Cortex of kidney (tissue), 1 donor: Measurements from ENCODE around the gene INS.

ENCODE experiments used
- DNase-seq: peaks from one replicate; lab custom pipeline; 2025; lab: John Stamatoyannopoulos, UW

The INS gene

DNA sequence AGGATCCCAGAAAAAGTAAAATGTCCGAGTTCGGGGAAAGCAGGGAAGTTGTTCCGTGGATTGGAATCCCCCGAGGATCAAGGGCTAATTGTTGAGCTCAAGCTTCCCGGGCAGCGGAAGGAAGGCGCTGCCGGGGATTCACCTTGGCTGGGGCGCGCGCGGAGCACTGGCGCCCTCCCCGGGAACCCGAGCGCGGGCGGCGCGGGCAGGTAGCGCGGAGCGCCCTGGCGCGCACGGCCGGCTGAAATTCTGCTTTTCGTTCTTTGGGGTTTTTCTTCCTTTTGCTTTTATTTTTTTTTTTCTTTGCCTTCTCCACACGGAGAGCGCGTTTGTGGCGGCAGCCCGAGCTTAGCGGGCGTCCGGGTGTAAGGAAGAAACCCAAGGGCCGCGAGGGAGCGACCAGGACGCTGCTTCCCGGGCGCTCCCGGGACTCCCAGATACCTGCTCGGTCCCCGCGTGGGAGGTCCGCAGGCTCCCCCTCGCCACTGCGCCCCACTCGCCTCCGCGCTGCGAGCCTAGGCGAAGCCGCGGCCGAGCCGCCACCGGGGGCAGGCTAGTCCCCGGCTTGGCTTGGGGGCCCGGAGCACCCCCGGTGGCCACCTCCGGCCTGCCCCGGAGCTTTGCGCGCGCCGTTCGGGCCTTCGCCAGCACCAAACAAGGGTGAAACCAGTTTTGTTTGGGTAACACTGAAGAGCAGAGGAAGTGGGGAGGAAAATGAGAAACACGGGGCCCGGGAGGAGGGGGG, 17.0 kb downstream of the INS start:
- DNase-seq, result no peak

DNA sequence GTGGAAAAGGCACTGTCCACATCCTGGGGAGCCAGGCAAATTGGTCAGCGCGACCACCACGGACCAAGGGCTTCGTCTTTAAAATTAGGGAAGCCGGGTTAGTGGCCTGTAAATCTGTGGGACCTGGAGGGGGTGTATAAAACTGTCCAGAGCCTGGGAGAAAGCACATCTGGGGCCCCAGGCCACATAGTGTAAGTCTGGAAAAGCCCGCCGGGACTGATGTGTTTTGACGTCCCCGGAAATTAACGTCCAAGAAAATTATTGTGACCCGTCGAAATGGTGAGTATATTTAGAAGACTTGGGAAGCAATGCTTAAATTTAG, 17.6 kb downstream of the INS start:
- no peak for DNase-seq

DNA sequence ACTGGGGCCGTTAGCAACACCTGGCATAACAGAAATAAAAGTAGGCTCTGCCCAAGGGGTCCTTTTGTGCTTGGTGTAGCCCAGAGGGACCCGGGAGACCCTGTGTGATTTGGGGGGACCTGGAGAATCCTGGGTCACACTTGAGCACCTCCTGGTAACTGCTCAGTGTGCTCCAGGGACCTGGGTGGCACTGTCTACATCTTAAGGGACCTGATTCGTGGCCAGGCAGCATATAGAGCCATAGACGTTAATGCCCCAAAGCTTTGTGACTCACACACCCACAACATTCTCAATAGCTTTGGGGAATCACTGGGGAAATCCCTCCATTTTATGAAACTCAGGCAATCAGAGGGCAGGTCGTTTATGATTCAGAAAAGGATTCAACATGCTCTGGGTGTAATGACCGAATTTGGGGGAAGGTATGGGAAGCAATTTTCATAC, 18.2 kb downstream of the INS start:
- no peak for DNase-seq

DNA sequence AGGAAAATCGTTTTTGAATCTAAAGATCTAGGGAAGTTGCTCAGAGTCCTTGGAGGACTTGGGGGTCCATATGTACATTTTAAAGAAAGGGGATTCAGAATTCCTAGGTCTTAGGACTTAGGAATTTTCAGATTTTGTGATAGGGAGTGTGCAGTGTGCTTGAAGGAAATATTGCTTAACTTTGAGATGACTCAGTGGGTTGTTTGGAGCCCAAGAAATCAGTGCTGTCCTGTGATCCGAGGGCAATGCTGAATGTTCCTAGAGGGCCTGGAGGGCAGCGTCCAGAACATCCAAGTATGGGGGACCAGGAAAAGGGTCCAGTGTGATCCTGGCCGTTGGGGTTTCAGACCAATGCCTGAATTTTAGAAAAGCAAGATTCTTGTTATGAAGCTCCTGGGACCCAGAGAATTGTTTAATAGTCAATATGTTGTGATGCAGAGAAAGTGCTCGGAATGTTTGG, 18.7 kb downstream of the INS start:
- no peak for DNase-seq

DNA sequence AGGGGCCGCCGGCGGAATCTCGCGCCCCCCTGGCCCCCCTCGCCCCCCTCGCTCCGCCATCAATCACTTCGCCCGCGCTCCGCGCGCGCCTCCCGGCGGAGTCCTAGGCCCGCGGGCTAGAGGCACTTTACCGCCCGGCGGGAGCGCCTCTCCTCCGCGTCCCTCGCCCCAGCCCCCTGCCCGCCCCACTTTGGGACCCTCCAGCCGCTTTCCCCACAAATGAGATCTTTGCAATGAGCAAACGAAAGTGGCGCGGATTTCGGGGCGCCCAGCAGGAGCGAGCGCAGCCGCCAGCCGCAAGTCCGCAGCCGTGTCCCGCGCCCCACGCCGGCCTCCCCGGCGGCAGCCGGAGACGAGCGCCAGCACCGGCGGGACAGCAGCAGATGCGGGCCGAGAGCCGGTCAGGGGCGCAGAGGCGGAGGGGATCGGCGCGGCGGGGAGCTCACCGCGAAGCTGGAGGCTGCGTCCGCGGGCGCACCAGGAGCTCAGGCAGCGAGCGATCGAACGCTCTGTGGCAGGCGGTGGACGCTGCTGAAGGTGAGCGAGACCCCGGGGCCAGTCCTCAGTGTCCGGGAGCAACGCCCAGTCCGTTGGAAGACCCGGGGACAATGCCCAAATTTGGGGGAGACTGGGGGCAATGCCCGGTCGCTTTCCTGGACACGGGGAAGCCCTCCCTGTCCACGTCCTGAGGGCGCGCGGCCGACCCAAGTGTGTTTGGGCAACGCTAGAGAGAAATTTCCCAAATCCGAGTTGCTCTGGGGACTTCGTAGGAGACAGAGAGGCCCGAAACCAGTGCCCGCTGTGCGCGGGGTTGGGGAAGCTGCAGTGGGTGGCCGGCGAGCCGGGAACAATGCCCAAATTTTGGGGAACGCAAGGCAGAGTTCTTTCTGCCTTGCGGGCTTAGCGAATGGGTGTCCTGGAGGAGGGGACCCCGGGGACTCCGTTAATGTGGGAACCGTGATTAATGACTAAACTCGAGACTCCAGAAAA, 20.3 kb downstream of the INS start:
- no peak for DNase-seq

DNA sequence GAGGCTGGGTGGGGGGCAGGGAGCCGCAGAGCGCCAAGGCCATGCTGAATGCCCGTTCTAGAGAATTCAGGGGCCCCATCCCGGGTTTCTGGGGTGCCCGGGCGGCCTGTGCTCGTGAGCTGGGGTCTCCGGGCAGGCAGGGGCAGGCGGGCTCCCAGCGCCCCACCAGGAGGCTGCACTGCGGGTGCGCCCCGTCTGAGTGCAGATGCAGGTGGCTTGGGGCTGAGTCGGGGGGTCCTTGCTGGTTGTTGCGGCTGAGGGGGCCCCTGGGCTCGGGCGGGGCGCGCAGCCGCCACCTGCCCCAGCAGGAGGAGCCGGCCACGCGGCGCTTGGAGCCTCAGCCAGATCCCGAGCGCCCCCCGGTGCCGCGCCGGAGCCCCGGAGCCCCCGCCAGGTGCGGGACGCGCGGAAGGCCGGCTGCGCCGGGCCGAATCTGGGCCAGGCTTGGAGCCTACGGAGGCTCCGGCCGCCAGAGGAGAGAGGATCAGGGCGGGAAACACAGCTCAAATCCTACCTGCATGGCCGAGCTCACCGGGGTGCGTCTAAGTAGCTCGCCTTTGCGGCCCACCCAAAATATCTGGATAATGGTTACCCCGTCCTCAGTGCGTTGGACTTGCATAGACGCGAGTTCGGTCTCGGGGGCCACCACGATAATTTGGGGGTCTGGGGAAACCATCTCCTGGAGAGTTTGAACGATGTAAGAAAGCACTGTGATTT, 21.2 kb downstream of the INS start:
- no peak for DNase-seq

DNA sequence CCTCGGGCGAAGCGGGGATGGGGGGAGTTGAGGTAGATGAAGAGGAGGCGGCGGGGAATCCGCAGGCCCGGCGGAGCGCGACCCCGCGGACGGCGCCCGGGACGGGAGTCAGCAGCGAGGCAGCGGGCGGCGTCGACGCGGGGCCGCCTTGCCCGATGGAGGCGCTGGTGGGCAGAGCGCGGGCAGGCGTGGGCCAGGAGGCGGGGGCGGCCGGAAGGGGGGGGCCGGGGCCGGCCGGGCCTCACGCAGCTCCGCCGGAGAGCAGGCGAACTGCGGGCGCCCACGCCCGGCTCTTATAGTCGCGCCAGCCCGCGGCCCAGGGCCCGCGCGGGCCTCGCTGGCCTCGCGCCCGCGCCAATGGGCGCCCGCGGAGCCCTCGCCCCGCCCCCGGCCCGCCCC, 21.9 kb downstream of the INS start, which contains the start of gene IGF2:
TSS of gene IGF2 (minus strand) at position 267 of the 399 bp plus-strand sequence. CDS start 3,866 bp downstream, outside the sequence.
- no peak for DNase-seq

DNA sequence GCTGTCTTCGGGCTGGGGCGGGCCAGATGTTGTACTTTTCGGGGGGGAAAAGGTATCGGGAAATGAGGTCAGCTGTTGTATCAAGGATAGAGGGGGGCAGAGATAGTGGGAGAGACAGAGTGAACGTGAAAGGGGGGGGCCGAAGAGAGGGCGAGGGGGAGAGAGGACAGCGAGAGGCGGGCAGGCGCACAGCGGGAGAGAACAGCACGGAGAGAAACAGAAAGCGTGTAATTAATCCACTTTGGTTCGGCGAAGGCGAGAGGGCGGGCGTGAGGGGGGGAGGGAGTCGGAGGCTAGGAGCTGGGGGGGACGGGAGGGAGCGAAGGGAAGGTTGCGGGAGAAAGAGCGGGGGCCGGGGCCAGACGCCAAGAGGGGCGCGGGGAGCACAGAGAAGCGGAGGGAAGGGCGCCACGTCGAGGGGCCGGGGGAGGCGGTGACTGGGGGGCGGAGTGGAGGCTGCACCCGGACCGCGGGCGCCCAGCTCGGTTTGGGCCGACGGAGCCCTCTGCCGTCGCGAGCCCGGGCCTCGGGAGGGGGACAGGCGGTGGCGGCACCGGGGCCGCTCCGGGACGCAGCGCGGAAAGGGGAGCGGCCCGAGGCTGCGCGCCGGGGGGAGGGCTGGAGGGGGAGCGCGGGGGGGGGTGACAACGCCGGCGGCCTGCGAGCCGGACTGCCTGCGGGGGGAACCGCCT, 22.4 kb downstream of the INS start:
- no peak for DNase-seq

DNA sequence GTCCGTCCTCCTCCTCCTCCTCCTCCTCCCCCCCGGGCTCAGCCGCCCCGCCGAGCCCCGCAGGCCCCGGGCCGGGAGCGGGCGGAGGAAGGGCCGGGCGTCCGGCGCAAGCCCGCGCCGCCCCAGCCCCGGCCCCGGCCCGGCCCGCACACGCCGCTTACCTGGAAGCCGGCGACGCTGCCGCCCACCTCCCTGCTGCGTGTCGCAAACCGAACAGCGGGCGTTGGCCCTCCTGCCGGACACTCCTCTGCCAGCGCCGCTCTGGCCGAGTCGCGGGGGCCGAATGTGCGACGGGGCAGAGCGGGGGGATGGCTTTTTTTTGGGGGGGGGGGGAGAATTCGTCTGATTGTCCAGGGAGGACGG, 23.0 kb downstream of the INS start:
- DNase-seq, result no peak

DNA sequence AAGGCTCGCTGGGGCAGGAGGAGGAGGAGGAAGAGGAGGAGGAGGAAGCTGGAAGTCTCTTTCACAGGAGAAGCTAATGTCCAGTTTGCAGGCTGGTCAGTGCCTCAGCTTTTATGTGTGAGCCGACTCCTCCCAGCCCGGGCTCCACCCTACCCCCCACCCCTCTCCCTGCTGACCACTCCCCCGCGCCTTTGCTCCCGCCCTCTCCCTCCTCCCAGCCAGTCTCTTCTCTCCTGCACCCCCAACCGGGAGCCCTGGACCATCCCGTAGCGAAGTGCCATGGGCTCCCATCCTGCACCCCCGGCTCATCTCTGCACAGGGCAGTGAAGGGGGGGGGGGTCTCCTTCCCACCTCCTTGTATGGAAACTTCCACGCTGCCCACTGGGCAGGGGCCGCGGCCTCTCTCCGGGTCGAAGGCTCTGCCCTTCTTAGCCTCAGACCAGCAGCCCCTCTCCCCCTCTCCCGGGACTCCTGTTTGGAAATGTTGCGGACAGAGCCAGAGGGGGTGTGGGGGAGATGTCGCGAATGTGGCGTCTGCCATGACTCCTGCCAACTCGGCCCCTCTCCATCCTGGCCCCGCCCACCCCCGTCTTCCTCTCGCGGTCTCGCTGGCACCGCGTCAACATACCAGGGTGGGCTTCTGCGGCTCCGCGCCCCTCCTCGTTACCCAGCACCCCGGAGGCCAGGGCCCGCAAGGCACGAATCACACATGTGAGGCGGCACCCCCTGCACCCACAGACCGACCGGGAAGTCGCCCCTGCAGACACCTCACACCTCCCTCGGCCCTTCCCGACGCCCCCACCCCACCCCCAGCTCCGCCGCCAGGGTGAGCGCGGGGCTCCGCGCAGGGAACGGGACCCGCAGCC, 23.6 kb downstream of the INS start:
- DNase-seq, result no peak

DNA sequence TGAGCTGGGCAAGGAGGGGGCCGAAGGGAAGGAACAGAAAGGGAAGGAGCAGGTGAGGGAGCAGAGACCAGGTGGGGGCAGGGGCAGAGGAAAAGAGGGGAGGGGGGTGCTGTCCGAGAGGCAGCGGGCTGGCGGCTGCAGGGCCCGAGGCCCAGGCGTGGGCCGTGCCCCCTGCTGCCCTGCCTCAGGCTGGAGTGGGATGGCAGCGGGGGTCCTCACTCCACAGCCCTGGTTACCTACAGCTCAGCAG, 24.1 kb downstream of the INS start:
- no peak for DNase-seq

DNA sequence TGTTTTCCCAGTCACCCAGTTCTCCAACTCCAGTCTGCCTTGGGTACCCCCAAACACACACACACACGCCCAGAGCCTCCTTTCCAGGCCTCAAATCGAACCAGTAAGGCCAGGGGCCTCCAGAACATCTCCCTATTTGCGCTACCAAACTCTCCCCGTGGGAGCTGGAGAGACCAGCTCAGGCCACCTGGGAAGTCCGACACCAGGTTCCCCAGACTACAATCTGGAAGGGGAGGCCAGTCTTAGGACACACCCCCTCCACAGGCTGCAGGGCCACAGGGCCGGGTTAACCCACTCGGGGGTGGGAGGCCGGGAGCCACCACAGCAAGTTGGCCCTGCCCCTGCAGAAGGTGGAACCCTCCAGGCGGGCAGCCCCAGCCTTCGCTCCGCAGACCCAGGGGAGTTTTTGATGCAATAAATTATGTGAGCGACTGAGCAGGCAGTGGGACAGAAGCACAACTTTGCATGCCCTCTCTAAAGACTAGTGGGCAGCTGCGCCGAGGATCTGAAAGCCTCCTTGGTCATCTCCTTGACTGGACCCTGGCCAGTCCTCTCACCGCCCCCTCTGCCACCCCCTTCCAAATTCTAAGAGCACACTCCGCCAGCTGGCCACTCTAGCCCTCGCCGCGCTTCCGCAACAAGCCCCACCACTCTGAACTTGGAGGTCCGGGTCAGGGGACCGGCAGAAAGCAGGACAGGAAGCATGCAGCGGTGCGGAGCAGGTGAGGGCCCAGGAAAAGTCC, 24.6 kb downstream of the INS start:
- DNase-seq, result no peak

DNA sequence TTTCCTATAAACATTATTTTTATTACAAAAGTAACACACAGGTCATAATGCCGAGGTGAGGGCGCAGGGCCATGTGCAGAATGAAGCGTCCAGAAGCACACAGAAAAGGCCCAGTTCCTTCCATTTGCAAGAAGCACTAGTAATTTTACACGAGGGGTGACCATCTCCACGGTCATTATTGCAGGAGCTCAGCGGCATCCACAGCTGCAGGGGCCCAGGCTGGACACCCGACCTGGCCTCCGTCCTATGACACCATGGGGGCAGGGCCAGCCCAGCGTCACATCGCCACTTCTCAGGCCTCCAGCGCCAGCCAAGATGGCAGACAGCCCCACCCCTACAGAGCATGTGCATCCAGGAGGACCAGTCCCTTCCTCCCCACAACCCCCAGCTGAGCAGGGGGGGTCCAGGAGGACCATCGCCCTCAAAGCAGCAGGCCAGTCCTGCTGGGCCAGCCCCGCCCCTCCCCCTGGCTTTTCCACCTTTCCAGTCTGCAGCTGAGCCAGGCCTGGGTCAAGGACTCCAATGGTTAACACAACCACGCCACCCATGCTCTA, 25.3 kb downstream of the INS start:
- DNase-seq, result no peak

DNA sequence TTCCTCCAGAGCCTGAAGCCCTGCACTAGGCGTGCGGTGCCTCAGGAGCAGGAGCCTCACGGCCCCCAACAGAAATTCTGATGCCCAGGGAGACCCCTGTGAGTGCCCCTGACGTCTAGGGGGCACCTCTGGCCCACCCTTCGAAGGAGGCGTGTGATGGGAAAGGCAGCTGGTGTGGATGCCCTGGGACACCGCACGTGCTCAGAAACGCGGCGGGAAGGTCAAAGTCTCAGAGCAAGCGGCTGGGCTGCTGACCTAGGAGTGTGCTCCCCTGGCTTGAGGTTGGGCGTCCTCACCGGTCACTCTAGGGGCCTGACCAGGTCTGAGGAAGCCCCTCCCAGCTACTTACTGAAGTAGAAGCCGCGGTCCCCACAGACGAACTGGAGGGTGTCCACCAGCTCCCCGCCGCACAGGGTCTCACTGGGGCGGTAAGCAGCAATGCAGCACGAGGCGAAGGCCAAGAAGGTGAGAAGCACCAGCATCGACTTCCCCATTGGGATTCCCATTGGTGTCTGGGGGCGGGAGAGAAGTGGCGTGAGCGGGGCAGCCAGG, 25.9 kb downstream of the INS start:
- no peak for DNase-seq

DNA sequence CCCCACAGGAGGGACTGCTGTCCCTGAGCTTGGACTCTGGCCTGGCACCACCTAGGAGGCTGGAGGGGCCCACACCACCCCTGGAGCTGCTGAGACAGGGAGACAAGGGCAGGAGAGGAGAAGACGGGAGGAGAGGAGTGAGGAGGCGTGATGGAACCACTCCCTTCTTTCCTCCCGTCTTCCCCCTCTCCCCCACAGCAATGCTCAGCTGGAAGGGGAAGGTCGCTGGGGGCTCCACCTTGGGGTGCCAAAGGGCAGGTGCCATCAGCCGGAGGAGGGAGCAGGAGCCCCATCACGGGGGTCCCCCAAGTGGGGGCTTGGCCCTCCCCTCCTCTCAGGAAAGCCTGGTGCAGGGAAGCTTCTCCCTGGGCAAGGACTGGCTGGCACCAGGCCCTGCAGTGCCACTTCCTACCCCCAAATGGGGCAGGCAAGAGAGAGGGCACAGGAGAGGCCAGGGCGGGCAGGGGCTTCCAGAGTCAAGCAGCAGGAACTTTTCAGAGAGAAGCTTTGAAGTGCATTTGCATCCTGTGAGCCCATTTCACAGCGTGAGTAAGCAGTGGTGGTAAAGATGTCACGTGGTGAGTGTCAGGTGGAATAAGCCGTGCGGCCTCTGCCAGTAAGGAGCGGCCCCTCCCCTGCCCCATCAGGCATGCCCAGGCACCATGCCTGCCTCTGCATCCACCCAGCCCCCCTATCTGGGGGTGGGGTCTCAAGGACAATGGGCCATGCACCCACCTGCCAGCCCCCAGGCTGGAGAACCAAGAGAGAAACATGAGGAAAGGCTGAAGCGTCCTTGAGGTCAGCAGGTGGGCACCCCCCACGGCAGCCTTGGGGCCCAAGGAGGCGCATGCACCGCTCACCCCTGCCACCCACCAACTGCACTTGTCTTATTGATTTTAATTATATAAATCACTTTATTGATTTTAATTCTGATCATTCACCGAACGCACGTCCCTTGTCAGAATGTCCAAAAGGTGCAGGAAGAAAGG, 26.7 kb downstream of the INS start:
- DNase-seq, result no peak

DNA sequence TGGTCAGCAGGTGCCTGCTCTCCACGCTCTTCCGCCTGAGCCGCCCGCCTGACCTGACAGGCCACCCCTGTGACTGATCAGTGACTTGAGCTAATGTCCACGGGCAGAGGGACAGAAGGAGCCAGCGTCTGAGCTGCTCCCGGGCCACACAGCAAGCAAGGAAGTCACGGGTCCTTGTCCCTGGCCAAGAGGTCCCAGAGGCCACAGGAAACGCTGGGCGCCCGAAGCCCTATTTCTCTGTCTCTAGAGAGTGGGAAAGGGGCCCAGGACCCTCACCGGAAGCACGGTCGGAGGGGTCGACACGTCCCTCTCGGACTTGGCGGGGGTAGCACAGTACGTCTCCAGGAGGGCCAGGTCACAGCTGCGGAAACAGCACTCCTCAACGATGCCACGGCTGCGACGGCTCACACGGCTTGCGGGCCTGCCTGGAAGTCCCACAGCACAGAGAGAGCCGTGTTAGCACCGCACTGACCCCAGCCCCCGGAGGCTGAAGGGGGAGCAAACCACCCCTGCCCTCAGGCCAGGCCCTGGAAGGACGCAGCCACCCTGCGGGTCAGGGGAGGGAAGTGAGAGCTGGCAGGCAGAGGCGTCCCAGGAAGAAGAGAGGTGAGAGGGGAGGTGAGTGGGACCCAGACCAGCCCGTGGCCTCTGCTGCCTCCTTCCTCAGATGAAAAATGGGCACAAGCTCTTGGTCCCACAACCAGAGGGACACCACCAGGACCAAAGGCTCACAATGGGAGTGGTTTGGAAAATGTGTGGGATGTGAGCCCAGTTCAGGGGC, 27.6 kb downstream of the INS start:
- DNase-seq, result no peak

DNA sequence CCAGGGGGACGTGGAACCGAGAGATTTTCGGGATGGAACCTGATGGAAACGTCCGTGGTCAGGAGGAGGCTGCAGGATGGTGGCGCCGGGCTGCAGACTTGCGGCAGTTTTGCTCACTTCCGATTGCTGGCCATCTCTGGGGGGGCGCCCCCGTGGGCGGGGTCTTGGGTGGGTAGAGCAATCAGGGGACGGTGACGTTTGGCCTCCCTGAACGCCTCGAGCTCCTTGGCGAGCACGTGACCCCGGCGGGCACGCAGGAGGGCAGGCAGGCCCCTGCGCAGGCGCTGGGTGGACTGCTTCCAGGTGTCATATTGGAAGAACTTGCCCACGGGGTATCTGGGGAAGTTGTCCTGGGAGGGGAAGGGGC, 28.2 kb downstream of the INS start:
- DNase-seq, result no peak

DNA sequence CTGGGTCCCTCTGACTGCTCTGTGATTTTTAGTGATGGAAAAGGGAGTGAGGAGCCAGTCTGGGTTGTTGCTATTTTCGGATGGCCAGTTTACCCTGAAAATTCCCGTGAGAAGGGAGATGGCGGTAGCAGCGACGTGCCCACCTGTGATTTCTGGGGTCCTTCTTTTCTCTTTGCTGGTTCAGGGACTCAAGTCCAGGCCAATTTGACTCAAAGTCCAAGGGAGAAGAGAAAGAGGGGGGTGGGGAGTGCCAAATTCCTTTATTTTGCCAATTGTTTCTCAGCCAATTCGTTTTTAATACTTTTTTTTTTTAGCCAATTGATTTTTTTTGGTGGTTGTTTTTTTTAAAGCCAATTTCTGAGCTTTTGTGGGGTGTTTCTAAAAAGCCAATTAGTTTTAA, 28.8 kb downstream of the INS start:
- DNase-seq, result no peak
